Measurements from ENCODE around the gene GCLC.
A peak's percentile ranks its signal among the peaks of the same experiment; 100 is the strongest.
"Not testable (repeated sequence)": the region's sequence is repeated elsewhere in the genome, so short reads cannot be mapped to it uniquely, and the experiment has no call there.

Gene GCLC

DNA sequence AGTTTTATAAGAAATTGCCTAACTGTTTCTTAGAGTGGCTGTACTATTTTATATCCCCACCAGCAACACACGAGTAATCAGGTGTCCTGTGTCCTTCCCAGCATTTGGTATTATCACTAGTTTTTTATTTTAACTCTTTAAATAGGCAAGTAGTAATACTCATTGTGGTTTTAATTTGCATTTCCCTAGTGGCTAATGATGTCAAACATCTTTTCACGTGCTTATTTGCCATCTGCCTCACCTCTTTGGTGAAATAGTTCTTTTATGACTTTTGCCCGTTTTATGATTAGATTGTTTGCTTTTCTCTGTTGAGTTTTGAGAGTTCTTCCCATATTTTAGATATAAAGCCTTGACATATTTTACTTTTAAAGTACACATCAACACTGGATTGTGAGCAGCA, 57.8 kb downstream of the GCLC start:
- no peak for DNase-seq

DNA sequence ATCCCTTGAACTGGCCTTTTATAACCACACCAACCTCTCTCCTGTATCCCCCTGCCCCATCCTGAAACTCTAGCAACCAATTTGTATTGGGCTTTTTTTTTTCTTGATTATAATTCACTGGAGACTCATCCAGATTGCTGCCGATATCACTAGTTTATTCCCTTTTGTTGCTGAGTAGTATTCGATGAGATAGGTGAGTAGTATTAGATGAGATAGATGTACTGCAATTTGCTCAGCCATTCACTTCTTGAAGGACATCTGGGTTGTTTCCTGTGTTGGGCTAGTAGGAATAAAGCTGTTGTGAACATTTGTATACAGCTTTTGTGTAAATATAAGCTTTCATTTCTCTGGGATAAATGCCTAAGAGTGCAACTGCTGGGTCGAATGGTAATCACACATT, 58.2 kb downstream of the GCLC start:
- no peak for DNase-seq

DNA sequence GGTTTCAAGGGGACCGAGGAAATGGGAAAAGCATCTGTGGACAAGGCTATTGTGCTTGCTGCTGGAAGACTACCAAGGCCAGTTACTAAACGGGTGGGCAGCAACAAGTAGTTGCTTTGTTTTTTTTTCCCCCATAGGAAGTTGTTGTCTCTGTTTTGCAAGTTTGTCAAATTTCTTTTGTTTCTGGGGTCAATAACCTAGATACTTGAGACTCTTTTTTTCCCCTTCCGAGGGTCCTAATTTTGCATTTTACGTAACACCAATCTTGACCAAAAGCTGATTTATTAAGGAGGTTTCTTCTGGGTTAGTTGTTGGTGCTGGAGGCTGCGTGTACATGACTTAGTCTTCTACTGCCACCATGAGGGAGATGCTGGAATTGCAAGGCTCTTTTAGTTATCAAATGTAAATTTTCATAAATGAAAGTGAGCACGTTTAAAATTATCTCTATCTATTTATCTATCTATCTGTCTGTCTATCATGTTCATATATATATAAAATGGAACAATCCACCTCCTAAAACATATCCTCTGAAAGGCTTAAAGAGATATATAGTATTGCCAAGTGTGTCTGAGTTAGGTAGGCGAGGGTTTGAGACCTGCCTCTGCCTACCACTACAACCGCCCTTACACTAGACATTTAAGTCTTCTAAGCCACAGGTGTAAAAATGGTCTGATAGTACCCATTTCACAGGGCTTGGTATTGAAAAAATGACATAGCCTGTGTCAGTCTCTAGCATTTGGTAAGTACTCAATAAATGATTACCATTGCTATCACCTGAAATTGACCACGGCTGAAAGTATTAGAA, 60.2 kb downstream of the GCLC start:
- peak; percentile 84 to 94 (median 91) for DNase-seq

DNA sequence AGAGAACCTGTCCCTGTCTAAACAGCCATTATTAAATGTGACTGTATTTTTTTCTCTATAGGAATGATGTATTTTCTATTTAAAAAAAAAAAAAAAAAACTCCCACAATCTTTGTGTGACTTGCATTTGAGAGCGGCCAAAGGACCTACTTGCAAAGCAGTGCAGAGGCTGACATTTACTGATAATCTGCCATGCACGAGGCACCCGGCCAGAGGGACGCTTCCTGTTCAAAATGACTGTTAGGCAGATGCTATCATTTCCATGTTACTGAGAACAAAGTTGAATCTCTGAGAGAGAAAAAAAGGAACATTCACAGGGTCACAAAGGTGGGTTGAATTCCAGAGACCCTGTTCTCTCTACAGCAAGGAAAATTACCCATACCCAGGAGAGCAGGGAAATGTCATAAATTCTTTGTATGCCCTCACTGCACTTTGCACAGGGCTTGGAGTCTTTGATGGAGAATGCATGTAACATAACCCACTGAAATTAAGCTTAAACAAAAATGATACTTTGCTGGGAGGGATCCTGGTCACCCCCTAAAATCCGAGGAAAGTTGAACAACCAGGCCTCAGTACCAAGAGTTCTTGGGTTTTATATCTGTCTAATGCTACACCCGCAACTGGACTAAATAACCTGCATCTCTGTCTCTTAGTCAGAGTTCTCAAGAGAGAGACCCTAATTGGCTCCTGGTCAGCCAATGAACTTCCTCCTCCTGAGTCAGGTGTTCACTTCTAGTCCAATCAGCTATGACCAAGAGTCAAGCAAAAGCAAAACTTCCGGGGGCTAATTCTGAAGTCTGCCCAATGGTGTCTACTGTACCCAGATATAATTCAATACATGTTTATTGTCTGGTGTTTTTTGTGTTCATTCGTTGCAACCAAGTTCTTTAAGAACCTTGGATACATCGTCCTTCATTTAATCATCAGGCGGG, 61.2 kb downstream of the GCLC start:
- DNase-seq = peak; percentile 66 to 88 (median 79)

DNA sequence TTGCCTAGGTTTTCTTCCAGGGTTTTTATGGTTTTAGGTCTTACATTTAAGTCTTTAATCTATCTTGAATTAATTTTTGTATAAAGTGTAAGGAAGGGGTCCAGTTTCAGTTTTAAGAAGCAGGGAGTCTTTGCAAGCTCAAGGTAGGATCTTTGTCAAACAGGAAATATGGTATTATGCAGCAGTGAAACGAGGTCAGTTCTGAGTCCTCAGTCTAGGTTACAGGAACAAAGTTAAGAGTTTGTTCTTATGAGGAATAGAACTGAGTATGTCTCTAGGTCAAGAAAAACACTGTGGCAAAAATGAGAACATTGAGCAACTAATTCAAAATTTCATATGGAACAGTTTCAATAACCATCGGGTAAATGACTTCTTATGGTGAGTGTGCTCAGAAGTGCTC, 63.6 kb downstream of the GCLC start:
- DNase-seq = no peak

DNA sequence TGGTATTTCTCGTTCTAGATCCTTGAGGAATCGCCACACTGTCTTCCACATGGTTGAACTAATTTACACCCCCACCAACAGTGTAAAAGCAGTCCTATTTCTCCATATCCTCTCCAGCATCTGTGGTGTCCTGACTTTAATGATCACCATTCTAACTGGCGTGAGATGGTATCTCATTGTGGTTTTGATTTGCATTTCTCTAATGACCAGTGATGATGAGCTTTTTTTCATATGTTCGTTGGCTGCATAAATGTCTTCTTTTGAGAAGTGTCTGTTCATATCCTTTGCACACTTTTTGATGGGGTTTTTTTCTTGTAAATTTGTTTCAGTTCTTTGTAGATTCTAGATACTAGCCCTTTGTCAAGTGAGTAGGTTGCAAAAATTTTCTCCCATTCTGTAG, 64.1 kb downstream of the GCLC start:
- DNase-seq = not testable (repeated sequence)

DNA sequence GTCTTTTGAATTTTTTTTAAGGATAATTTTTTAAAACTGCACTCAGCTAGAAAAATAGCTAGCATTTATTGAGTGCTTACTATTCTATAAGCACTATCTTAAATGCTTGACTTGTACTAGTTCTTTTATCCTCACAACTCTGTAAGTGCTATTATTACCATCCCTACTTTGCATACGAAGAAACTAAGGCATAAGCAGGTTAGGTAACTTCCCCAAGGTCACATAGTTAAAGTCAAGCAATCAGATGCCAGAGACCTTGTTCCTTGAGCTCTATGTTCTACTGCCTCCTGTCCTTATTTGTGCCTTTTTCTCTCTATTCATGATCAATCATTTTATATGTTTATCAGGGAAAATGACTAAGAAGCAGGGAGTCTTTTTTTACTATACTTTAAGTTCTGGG, 65.0 kb downstream of the GCLC start:
- no peak for DNase-seq

DNA sequence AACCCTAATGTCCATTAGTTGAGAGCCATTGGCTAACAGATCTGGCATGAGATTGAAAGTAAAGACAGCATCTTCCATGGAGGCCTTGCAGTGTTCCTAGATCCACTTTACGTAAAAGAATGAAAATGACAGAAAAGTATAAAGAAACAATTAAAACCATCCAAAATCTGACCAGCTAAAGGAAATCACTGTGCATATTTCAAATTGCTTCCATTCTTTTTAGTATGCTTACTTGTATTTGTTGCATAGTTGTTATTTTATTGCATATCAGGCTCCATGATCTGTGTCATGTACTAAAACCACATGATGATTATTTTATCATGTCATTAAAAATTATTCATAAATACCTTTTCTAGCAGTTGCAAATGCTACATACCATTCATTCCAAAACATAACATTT, 67.9 kb downstream of the GCLC start:
- no peak for DNase-seq

DNA sequence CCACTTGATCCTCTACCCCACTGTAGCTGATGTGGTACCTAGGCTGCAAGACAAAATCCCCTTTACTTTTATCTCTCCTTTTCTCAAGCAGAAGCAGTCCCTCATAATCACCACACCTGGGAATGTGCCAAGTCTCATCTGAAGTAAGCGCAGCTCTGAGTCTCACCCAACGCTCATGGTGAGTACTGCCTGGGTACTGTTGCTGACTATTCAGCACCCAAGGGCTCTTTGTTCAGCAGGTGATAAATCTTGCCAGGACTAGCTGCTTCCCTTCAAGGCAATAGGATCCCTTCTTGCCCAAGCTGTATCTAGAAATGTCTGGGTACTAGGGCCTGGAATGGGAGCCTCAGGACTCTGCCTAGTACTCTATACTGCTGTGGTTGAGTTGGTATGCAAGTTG, 70.9 kb downstream of the GCLC start:
- no peak for DNase-seq

DNA sequence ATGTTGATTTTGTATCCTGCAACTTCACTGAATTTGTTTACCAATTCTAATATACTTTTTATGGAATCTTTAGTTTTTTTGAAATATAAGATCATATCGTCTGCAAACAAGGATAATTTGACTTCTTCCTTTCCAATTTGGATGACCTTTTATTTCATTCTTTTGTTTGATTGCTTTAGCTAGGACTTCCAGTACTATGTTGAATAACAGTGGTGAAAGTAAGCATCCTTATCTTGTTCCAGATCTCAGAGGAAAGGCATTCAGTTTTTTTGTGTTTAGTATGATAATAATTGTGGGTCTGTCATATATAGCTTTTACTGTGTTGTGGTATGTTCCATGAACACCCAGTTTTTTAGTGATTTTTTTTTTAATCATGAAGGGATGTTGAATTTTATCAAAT, 75.7 kb downstream of the GCLC start:
- no peak for DNase-seq

DNA sequence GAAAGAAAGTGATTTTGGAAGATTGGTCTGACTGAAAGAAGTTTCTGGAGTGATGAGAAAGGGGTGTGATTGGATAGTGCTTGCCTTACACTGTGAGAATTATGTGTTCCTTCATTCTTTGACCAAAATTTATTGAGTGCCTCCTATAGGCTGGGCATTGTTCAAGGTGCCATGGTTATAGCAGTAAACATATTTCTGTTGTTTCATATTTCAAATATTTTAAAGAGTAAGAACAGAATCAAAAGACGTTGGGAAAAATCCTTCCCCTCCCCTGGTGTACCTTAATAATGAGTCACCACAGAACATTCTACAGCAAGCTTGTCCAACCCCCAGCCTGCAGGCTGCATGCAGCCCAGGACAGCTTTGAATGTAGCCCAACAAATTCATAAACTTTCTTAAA, 78.6 kb downstream of the GCLC start:
- no peak for DNase-seq

DNA sequence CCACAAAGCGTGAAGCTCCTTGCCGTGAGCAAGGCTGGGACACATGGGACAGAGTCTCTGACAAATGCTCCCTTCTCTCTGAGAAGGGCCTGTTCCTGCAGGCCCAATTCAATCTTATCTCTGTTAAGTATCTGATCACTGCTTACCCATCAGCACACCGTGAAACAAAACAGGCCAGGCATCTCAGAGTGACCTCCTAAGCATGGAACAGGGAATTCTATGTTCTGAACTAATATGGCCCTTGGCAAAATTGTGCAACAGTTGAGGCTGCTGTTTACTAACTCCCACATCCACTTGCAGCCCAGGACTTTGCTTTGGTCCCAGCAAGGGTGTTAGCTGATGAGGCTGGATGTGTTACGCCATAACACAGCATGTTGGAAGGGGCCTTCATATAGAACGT, 79.2 kb downstream of the GCLC start:
- DNase-seq = peak in 3 of 4 experiments; percentile 50 to 63 (median 52)

DNA sequence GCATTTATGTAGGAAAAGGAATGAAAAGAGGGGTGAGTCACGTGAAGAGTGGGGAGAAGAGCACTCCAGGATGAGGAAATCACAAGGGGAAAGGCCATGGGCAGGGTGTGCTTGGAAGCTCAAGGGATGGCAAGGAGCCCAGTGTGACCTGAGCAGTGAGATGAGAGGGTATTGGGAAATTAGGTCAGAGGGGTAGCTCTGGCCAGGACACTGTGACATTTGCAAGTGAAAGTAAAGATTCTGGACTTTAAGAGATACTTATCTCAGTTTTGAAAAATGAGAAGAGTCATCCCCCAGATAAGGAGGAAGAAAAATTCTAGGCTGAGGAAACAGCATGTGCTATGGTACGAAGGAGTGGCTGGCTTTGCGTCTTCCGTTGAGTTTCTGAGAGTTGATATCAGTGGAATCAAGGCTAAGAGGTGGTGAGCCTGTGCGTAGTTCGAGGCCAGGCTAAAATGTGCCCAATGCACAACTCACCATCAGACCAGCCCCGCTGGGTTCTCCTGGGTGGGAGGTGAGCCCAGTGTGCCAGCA, 79.9 kb downstream of the GCLC start:
- peak; percentile 71 to 88 (median 80) for DNase-seq

DNA sequence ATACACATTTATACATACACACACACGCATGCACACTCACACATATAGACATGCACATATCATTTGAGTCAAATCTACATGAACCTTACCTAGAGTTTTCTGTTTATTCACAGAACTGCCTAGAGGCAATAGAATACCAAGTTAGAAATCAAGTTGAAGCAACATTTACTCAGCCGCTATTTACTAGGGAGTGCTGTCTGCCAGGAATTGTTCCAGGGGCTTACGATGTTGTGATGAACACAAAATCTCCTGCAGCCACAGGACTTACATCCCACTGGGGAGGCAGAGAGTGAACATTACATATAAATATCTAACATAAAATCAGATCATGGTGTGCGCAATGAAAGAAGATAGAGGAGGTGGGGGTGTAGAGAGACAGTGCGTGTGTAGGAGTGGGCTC, 80.4 kb downstream of the GCLC start:
- DNase-seq = no peak

DNA sequence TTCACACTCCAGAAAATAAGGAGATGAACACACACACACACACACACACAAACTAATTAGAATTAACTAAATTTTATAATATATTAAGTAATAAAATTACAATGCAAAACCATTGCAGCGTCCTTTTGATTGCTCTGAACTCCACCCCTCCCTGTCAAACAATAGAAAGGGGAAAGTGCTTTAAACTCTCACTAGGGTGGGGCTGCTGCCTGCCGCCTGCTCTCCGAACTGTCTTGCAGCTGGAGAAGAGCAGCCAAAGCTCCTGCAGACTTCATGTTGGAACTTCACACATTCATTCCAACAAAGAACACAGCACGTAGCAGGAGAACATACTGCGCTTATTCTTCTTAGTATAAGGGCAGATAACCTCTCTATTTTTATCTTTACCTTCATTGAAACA, 83.2 kb downstream of the GCLC start:
- peak in 3 of 4 experiments; percentile 41 to 57 (median 53) for DNase-seq

DNA sequence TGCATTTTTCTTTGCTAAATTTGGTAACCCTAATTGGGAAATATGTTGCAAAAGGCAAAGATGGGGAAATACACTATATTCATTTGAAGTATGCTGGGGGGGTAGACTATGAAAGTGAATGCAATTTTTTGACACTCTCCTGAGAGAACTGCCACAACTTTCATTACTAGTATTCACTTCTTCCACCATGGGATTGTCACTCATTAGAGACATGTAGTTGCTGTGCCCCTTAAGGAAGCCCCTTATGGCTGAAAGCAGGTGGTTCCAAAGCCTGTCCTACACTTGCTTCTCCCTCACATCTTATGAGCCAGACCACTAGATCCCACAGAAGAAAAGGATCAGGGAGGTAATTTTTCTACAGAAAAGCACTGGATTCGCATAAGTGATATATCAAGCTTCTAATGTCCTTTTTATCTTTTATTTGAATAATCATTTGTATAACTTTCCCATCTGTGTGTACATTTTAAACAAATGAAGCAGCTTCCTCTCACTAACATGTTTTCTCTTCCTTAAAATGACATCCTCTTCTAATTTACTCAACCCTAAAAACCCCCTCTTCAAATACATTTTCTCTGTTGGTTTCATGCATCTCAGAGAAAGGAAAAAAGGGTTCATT, 83.8 kb downstream of the GCLC start:
- peak in 3 of 4 experiments; percentile 17 to 80 (median 69) for DNase-seq

DNA sequence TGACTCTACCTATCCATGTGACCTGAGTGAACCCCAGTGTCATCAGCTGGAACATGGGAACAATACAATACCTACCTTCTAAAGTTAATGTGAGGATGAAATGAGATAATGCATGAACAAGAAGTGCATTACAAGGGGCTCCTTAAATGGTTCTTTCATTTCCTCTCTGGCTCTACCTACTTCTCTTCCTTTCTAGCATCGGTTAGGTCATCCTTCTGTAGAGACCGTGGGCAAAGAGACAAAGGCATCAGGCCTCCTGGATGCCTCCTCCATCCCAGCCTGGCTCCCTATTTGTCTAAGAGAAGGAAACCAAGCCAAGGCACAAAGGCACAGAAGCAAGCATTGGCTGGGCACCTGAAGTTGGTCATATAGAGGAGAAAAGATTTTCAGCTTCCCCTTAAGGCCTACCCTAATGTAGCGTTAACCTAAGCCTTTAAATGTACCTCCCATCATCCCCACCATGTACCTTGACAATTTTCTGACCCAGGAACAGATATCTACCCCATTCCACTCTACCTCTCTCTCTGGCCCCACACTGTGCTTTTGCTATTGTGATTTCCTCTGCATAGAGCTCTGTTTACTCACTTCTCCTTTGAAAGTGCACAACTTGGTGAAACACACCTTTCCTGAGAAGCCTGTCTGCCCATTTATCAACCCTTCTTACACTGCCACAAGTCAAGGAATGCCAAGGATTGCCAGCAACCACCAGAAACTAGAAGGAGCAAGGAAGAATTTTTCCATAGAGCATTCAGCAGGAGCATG, 86.6 kb downstream of the GCLC start:
- DNase-seq = no peak

DNA sequence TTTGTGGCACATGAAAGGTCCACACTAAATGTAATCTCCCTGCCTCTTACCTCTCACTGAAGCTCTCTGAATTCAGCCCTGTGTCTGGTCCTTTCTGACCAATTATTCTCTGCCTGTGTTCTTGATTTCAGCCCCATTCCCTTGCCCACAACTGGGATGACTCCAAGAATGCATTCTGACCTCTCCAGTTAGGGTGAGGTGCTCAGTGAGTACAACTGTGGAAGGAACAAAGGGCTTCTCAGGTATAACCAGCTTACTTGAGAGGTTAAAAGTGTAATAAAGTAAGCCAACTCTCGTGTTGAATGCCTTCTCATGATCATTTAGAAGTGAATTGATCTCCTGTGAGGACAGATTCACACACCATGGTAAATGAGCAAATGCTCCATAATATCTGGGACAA, 88.1 kb downstream of the GCLC start:
- DNase-seq = no peak

DNA sequence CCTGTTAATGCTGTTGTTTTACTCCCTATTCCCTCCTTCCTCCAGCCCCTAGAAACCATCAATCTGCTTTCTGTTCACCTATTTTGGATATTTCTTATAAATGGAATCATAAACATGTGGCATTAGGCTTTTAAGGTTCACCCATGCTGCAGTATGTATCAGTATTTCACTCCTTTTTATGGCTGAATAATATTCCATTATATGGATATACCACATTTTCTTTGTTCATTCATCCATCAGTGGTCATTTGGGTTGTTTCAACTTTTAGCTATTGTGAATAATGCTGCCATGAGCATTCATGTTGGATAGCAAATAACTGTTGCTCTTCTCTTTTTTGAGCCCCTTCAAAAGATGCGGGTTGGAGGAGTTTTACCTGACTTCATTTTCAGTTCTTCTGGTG, 89.2 kb downstream of the GCLC start:
- DNase-seq = no peak

DNA sequence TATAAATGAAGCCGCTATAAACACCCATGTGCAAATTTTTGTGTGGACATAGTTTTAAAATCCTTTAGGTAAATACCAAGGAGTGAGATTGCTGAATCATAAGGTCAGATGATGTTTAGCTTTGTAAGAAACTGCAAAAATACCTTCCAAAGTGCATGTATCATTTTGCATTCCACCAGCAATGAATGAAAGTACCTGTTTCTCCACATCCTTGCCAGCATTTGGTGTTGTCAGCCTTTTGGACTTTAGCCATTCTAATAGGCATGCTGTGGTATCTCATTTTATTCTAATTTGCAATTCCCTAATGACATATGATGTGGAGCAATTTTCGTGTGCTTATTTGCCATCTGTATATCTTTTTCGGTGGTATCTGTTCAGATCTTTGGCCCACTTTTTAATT, 93.7 kb downstream of the GCLC start:
- no peak for DNase-seq

DNA sequence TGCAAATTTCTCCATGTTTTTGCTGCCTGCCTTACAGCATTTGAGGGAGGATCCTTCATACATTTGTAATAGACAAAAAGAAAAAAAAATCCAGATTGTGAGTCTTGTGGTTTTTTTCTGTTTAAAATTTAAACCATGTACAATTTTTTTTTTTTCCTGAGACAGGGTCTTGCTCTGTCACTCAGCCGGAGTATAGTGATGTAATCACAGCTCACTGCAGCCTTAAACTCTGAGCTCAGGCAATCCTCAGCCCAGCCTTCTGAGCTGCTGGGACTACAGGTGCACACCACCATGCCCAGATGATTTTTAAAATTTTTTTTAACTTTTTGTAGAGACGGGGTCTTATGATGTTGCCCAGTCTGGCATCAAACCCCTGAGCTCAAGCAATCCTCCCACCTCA, 97.0 kb downstream of the GCLC start:
- no peak for DNase-seq
